HG03095 (cell line): Measurements from ENCODE around the gene LARGE1.

Source experiments
- ATAC-seq: cut with Tn5 transposase; IDR thresholded peaks from one replicate; pipeline ENCODE4 v1.9.1; 2021; ENCODE audit warnings: moderate library complexity; ENCODE audit not compliant: unreplicated experiment

The LARGE1 gene

GRCh38 chr22:33537059-33537458, 383.2 kb downstream of the LARGE1 start:
- ATAC-seq, result no peak

DNA sequence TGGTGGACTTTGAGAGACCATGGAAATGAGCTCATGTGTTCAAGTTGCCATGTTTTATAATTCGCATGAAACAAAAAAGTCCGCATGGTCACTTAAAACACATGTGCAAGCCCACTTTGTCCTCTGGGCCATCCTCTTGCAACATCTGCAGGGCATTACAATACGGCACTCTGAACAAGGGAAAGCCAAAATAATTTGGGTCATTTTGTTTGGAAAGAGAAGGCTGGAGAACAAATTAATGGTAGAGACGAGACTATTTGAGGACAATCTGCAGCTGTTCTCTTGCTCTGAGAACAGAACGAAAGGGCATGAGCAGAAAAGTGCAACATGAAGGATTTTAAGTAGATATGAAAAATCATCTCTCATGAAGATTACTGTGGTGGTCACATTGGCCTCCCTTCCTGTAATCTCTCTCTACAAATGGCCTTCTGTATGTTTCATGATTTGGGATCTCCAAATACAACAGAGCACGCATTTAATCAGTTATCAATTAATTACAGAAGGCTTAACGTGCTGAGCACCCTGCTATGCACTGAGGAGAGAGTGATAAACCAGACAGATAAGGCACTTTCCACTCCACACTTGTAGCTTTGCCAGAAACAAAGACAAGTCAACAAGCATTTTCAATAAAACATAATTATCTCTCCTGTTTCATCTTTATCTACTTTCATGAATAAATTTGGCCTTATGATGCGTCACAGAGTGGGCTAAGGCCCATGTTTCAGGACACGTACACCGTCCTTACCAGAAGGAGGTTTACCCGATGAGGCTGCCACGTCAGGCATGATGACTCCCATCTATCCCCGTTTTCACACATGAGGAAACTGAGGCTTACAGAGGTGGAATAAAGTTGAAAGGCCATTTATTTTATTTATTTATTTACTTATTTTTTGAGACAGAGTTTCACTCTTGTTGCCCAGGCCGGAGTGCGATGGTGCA, 384.1 kb downstream of the LARGE1 start:
- no peak for ATAC-seq

DNA sequence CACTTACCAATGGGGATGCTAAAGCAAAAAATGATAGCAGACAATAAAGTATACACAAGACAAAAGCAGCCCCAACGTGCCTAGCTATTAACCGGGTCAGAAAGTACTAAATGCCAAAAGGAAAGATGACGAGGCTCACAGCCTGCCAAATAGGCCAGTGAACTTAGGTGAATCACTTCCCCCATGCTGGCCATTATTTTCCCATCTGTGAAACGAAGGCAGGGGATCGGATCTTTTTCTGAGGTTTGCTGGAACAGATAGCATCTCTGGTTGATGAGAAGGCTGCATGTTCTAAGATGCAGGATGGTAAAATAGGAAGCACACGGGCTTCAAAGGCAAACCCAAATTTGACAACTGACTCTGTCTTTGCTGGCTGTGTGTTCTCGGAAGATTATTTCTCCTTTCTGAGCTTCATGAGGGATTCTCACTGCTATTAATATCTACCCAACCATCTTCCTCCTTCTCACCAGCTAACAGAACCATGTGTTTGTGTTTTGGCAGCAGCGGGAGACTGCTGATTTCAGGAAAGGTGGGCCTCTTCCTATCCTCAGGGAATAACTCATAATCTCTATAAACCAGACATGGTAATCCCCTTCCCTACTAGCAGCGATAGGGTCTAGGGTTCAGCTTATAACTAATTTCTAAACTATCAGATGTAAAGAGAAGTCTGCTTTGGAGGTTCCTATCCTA, 390.7 kb downstream of the LARGE1 start:
- no peak for ATAC-seq

DNA sequence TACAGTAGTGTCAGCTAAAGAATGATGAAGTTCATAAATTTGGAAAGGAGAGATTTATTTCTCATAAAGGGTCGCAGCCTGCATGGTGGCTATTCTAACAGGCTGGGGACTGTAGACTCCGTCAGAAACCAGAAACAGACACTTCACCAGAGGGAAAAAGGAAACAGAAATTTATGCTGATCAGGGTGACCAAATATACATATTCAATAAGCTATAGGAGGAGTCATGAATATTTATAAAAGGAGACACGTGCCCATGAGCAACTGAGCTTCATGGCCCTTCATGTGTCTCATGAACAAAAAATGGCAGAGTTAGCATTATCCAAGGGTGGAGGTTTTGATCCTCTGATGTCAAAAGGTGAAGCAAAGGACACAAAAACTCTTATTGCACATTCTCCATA, 392.1 kb downstream of the LARGE1 start:
- no peak for ATAC-seq

- no peak for ATAC-seq
Measured at GRCh38 chr22:33526434-33527107, 393.7 kb downstream of the LARGE1 start.

GRCh38 chr22:33524511-33525260, 395.6 kb downstream of the LARGE1 start:
- no peak for ATAC-seq

DNA sequence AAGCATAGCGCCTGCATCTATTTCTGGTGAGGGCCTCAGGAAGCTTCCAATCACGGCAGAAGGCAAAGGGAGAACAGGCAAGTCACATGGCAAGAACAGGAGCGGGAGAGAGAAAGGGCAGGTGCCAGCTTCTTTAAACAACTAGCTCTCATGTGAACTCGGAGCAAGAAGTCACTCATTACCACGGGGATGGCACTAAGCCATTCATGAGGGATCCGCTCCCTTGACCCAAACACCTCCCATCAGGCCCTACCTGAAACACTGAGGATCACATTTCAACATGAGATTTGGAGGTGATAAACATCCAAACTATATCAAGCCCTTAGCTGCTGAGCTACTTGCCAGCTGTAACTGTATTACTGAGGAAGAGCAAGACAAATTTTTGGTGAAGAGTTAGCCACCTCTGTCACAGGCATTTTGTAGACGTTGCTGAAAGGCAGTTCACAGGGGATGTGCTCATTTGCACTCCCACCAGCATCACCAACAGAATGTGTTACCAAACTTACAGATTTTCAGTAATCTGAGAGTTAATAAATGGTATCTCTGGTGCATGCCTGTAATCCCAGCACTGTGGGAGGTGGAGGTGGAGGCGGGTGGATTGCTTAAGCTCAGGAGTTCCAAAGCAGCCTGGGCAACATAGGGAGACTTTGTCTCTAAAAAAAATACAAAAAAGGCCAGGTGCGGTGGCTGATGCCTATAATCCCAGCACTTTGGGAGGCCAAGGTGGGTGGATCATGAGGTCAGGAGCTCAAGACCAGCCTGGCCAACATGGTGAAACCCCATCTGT, 398.2 kb downstream of the LARGE1 start:
- ATAC-seq, result no peak

DNA sequence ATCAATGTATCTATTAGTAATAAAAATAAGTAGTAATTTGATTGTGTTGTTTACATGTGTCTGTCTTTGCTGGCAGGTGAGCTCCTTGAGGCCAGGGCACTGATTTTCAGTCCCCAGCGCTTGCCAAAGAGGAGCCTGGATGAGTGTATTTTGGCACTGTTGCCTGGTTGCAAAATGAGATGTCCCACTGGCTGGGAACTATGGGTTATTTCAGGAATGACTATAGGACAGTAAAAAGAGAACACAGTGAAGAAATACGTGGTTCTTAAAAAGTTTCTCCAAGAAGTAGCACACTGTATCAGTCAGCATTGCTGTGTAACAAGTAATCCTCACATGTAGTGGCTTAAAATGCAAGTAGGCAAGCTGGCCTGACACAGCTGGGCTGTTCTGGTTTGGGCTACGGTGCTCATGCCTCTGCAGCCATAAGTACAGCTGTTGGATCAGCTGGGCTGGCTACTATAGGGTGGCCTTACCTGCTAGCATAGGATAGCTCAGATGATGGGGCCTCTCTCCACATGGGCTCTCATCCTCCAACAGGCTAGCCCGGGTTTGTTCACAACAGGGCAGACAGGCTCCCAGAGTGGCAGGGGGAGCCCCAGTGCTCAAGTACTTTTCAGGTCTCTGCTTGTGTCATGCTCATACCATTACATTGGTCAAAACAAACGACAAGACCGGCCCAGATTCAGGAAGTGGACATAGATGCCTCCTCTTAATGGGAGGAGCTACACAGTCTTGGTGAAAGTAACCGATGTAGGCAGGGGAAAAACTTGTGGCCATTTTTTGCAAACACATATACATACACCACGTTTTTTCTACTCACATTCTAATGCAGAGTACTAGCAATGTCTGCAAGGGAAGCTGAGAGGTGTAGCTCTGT, 399.1 kb downstream of the LARGE1 start:
- no peak for ATAC-seq

DNA sequence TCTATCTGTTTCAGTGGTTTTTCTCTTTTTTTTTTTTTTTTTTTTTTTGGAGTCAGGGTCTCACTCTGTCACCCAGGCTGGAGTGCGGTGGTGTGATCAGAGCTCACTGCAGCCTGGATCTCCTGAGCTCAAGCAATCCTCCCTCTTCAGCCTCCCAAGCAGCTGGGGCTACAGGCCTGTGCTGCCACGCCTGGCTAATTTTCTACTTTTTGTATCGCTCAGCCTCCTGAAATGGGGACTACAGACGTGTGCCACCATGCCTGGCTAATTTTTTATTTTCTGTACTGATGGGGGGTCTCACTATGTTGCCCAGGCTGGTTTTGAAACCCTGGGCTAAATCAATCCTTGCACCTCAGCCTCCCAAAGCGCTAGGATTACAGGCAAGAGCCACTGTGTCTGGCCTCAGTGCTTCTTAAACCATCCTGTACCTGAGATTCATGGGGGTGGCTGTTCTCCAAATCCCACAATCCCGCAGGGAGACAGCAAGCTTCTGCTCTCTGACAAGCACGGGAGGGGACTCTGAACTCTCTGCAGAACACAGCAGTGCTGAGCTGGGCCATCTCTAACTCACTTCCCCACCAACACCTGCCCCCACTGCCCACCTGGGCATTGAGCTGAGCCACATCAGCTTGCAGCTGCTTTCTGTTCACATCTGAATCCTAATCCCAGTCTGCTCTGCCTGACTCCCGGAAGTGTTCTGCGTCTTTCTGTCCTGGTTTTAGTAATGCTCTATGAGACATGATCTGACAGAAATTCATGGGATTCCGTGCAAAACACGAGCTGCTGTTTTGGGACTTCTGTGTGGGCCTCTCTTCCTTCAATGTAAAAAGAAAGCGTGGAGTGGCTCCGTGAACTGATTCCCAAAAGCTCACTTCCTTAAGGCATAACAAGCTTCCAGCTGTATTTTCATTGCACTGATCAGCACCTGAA, 400.0 kb downstream of the LARGE1 start:
- ATAC-seq, result no peak

DNA sequence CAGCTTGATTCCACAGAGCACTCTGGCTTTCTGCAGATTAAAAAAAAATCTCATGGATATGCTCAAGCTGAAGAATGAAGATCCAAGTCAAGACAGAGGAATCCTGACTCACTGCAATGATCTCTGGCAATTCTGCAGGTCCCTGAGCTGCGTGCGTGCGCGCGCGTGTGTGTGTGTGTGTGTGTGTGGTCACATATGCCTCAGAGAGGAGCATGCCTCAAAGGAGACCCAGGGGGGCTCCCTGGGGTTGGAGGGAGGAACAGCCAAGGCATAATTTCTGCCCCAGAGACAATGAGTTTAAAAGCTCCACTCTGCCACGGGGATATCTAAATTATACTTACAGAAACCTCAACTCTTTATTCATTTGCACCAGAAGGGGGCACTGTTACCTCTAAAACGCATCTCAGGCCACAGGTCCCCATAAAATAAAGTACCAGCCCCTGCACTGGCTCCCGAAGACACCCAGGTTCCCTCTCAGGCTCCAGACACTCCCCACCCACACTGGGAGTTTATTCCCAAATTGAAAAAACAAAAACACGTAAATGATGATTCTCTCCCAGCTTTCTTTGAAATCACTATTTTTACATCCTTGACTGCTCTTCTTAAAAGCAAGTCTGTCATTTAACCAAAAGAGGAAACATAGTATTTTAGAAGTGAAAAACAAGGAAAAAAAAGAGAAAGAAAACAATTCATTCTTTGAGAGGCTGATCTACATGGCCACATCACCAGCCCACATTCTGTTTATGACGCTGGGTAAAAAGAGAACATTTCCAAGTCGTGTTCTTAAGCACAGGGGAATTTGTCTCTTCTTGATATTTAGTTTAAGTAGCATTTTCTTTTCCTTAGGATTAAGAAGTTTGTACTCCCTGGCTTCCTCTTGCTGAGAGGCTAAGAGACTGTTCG, 401.0 kb downstream of the LARGE1 start:
- no peak for ATAC-seq

DNA sequence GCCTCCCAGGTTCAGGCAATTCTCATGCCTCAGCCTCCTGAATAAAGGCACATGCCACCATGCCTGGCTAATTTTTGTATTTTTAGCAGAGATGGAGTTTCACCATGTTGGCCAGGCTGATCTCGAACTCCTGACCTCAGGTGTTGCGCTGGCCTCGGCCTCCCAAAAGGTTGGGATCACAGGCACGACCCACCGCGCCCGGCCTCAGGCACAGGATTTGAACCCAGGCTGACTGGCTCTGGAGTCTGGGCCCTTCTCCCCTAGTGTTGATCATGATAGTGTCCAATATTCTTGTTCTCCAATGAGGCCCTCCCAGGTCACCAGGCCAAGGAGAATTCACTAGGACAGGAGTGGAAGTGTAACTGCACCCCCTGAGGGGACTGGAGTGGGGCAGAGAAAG, 401.9 kb downstream of the LARGE1 start:
- ATAC-seq, result no peak

- ATAC-seq, result no peak
Measured at GRCh38 chr22:33515795-33516194, 404.5 kb downstream of the LARGE1 start.

GRCh38 chr22:33513388-33514338, 406.6 kb downstream of the LARGE1 start:
- no peak for ATAC-seq

- ATAC-seq, result no peak
Measured at GRCh38 chr22:33512908-33513307, 407.4 kb downstream of the LARGE1 start.

DNA sequence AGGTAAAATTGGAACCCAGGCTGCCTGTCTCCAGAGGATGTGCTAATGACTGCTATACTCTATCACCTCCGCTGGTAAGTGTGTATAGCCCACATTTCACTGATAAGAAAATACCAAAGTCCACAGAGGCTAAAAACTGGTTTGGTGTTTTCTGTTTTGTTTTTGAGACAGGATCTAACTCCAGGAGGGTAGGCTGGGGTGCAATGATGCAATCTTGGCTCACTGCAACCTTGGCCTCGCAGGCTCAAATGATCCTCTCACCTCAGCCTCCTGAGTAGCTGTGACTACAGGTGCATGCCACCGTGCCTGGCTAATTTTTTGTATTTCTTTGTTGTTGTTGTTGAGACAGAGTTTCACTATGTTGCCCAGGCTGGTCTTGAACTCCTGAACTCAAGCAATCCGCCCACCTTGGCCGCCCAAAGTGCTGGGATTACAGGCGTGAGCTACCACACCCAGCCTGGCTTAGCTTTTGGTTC, 409.8 kb downstream of the LARGE1 start:
- no peak for ATAC-seq
